Dedifferentiated amniotic fluid mesenchymal stem cell (primary cell): Measurements from ENCODE around the gene PKP4.

Experiments
- DNase-seq: peaks from one replicate; pipeline ENCODE4 v3.0.0-alpha.2; 2016; ENCODE audit errors: extremely low spot score

PKP4 gene

GRCh38 chr2:158539176-158540005, 82.6 kb downstream of the PKP4 start:
- peak; percentile 54 for DNase-seq

- DNase-seq = no peak
These were observed 85.8 kb downstream of the PKP4 start for GRCh38 chr2:158542577-158542976.

GRCh38 chr2:158543957-158544356, 87.2 kb downstream of the PKP4 start:
- DNase-seq = no peak

DNA sequence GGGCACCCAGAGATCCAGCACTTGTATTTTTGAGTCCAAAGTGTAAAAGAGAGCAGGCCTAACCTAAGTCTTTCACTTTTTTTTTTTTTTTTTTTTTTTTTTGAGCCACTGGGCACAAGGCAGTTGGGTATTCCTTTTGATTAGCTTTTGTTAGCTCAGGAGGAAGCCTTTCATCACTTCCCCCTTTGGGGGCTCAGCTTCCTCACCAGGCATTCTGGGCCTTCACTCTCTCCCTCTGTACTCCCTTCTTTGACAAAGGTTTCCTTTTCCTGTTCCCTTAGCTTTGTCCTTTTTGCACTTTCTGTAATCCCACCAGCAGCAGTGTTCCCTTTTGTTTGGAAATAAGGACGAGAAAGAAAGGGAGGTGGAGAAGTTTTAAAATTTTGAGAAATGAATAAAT, 88.2 kb downstream of the PKP4 start:
- no peak for DNase-seq

DNA sequence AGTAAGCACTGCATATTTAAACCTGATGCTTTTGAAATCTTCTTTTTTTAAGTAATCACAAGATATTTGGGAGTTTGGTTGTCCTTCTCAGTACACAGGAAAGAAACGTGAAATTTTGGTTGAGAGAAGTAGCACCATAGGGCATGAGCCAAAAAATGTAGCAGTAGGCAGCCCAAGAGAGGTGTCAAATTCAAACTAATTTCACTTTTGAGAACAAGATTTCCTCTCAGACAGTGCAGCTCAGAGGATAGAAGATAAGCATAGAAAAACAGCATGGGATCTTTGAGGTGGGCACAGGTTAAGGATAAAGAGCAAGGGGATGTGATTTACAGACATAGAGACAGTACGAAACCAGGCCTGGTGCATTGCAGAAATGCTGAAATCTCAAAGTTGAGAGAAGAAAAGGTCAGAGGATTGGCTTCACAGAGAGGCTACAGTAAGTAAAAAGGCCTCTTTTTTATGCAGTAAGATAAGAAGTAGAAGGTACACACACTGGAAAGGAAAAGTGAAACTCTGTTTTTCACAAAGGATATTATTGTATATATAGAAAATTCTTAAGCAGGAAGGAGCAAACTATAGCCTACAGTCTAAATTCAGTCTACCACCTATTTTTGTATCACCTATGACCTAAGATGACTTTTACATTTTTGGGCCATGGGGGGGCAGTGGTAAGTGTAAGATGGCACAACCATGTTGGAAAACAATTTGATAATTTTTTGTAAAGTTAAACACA, 89.8 kb downstream of the PKP4 start:
- DNase-seq = no peak

DNA sequence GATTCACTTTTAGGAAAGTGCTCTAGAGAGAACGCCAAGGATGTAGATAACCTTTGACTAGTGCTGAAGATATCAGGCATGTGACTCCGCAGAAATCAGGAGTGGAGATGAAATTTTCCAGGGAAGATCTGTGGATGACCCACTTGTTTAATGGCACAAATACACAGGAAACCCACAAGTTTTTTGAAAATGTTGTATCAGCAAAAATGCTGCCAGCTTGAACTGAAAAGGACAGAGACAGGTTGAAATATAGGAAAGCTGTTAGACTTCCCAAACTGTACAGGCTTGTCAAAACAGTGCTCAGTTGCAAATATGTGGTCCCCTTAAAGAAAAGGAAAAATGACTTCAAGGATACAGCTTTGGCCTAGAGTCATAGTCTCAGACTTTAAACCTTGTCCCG, 96.5 kb downstream of the PKP4 start:
- DNase-seq = no peak

GRCh38 chr2:158554996-158555395, 98.2 kb downstream of the PKP4 start:
- no peak for DNase-seq

DNA sequence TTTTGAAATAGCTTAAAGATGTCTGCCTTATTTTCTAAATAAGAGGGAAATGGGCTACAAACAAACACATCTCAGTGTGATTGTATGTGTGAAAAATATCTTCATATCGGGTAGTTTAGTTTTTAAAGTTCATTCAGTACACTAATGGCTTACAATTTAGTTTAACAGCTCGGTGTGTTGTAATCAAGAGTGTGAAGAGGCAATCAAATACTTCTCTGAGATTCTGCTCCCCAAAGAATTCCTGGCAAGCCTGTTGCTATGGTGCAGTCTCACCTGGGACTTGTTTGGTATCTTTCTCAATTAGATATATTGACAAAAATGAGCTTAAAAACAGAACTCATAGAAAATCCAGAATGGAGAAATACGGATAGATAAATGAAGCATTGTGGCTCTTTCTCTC, 99.4 kb downstream of the PKP4 start:
- DNase-seq = no peak

DNA sequence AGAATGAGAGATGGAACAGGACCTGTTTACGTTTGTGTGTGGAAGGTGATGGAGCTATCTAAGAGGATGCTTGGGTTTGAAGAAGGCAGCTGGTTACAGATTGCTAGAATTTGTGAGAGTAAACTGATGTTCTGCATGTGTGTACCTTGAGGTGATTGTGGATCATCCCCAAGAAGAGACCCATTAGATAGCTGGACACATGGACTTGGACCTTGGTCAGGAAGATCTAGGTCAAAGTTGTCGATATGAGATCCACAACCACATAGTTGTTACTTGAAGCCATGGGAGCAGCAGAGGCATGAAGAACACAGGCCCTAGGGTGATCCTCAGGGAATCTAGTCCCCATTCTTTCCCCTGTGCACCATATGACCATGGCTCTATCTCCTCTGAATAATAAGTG, 101.0 kb downstream of the PKP4 start:
- no peak for DNase-seq

- DNase-seq = no peak
These were observed 102.5 kb downstream of the PKP4 start for GRCh38 chr2:158559252-158559651.

DNA sequence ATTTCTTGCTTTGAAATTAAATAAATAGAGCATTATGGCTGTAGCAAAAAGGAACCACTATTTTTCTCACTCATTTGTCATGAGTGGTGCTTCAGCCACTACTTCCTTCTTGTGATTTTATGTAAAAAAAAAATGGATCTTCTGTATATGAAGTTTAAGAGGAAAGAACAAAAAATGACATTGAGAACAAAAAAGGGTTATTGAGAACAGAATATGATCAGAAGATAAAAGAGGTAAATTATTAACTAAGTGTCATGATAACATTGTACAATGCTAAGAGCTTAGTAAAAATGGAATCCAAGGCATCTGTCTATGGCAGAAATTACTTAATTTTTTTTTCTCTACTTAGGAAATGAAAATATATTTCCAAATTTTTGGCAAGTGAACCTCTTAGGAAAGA, 103.5 kb downstream of the PKP4 start:
- no peak for DNase-seq

- DNase-seq = no peak
These were observed 104.3 kb downstream of the PKP4 start for GRCh38 chr2:158561054-158561453.

- no peak for DNase-seq
These were observed 110.5 kb downstream of the PKP4 start for GRCh38 chr2:158567208-158567607.

DNA sequence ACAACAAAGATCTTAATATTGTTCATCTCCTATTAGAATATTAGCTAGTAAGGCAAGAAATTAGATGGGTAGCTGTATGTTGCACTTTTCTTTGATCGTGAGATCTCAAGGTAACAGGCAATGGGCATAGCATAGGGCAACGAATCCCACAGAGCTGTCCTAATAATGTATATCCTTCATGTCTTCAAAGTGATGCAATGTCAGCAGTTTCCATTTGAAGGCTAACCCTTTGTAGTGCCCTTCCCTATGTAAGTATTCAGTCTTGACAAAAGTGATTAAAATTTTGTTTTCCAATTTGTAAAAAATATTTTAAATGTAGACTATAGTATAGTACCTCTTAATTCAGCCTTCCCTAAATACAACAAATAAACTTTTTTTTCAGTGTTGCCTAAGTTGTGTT, 112.5 kb downstream of the PKP4 start:
- DNase-seq = no peak

DNA sequence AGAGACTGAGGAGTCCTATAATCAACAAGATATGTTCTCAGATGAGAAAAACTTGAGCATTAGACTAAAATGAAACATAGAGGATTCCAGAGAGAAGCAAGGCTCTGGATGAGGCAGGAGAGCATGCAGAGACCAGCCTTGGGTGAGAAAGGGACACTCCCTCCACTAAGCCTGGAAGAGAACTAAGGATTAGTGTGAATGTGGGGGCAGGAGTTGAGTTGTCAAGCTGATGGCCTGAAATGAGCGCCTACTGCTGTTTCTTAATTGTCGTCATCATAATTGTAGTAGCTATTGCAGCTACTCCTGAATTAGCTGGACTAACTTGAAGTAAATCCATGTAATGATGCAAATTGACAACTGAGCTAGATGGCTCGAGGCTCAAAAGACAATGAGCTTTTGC, 114.1 kb downstream of the PKP4 start:
- no peak for DNase-seq

GRCh38 chr2:158573739-158574138, 117.0 kb downstream of the PKP4 start:
- DNase-seq = no peak

GRCh38 chr2:158575051-158575635, 118.4 kb downstream of the PKP4 start:
- DNase-seq = peak; percentile 23

DNA sequence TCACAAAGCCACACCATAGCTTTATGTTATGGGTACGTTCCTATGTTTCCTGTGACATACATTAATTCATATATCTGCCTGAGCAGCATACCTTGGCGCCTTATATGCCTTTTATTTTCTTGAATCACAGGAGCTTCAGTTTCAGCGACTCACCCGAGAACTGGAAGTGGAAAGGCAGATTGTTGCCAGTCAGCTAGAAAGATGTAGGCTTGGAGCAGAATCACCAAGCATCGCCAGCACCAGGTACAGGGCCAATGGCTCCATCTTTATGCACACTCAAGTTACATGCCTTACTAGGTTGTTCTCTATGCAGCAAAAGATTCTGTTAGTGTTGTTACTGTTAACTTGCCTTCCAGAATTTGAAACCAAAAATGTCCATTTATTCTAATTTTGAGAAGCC, 120.4 kb downstream of the PKP4 start:
- DNase-seq = no peak

DNA sequence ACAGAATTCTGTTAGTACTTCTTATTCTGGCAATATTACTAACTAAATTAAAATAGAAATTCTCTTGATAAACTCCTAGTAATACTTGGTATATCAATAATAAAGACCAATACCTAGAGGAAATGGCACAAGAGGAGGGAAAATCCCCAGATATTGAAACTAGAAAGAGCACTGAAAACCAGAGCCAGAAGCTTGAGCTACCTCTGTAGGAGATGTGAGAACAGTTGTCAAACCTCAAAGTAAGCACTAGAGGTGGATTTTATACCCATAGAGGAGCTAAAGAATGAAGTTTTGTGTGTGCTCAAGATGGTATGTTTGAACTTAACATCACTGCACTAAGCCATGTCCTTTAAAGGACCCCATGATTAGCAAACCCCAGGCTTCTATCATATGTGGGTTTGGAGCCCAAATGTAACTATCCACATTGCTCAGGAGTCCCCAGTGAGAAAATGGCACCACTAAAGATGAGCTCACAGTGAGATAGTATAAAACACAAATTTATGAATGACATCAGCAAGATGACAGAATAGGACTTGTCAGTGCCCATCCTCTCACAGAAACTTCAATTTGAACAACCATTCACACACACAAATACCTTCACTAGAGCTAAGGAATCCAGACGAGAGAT, 122.1 kb downstream of the PKP4 start:
- no peak for DNase-seq

GRCh38 chr2:158579928-158580327, 123.2 kb downstream of the PKP4 start:
- no peak for DNase-seq

- DNase-seq = no peak
These were observed 124.0 kb downstream of the PKP4 start for GRCh38 chr2:158580760-158581159.

- DNase-seq = no peak
These were observed 125.9 kb downstream of the PKP4 start for GRCh38 chr2:158582670-158583069.
